ENCODE data around the gene TSHZ1.

The TSHZ1 gene

DNA sequence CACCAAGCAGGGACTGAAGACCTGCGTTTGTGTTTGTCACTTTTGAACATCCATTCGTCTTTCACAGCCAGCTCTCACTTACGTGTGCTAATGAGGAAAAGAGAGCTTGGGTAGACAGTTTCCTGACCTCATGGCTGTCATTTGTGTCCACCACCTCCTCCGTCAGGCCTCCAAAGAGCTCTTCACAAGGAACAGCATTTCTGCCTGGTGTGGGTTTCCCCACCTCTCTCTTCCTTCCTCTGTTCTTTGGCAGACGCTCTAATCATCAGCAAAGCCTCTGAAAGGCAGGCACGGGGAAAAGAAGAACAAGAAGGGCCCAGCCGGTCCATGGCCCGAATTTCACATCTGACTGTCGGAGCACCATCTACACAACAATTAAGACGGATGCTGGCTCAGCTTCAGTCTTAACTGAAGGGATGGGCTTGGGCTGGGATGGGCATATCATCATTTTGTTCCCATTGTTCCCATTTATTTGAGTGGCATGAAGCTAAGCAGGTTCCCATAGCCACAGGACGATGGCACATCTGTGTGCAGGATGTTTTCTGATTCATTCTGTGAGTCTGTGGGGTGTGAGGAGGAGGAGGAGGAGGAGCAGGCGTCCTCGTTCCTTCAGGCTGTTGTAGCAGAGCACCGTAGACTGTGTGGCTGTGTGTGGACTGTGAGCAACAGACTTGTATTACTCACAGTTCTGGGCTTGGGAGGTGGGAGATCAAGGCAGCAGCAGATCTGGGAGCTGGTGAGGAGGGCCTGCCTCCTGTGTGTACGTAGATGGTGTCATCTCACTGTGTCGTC lies 66.4 kb downstream of the TSHZ1 start:
- DNase-seq: no peak

DNA sequence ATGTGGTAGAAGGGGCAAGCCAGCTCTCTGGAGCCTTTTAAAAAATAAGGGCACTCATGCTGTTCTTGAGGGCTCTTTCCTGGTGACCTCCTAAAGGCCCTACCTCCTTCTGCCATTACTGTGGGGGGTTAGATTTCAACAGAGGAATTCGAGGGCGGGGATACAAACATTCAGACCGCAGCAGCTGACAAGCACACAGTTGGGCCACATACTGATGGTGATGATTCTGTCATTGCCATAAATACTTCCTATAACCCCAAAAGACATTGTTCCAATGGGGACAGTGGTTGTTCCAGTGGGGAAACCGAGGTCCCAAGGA lies 67.0 kb downstream of the TSHZ1 start:
- no peak for DNase-seq

DNA sequence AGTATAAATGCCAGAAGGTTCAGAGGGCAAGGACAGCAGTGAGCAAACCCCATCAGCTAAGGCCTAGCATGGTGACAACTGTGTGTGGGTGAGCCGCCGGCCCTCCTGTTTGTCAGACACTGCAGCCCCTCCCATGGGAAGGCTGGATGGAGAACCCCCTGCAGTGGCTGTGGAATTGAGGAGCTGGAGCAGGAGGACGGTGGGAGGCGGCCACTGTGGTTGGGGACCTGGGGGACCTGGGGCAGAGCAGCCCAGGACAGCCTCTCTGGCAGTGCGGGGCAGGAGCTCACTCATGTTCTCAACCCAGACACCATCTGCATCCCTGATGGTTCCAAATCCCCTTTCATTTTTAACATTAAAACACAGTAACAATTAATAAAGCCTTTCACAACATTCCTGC lies 68.8 kb downstream of the TSHZ1 start:
- no peak for DNase-seq

DNA sequence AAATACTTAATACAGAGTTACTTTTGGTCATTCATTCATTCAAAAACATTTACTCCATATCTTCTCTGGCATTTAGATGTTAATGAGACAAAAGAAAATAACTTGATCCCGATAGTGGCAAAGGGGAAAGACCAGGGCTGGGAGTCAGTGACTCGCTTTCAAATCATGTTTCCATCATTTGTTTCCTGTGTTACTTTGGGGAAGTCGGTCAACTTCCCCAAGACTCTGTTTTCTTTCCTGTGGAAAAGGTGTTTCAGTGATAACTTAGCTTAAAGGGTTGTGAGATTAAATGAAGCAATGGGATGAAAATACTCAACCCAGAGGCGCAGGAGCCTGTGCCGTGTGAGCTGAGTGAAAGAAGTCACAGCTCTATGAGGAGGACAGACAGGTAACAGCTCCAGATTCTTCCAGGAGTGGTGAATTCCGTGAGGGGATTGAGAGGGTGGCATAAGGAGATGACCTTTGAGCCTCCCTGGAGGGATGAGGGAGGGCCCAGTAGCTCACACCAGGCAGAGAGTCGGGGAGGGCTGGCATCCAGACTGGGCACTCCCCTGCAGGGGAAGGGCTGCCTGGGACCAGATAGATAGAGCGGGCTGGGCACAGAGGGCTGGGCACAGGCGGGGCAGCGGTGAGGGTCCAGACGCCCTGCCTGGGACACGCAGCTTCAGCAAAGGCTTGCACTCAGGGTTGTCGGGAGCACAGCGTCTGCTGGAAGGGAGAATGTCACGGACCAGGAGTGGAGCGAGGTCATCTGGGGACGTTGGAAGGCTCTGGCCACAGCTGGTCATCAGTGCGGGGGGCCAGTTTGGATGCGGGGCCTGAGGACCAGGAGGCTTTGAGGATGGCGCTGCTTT lies 70.1 kb downstream of the TSHZ1 start:
- DNase-seq: no peak

GRCh38 chr18:75282746-75283145 lies 72.1 kb downstream of the TSHZ1 start:
- no peak for DNase-seq

- no peak for DNase-seq
Measured at GRCh38 chr18:75283731-75284130, 73.1 kb downstream of the TSHZ1 start.

- no peak for DNase-seq
Measured at GRCh38 chr18:75284566-75284965, 74.0 kb downstream of the TSHZ1 start.

GRCh38 chr18:75285876-75286275 lies 75.3 kb downstream of the TSHZ1 start:
- DNase-seq: no peak

- no peak for DNase-seq
Measured at GRCh38 chr18:75287006-75287405, 76.4 kb downstream of the TSHZ1 start.

GRCh38 chr18:75287700-75288099 lies 77.1 kb downstream of the TSHZ1 start:
- no peak for DNase-seq

DNA sequence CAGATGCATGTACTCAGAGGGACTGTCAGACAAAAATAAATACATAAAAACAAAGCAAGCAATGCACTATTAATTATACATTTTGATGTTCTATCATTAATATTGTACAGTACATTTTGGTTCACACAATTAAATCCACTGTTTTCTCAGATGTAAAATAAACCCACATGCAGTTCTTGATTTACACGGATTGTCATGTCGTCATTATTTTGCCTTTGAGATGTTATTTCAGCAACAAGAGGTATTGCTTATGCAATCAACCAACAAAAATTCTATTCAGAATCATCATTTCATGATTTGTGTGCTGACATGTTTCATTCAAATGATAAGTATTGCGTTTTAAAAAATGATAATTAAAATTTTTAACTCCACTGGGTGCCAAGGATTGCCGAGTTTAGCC lies 79.2 kb downstream of the TSHZ1 start:
- no peak for DNase-seq

GRCh38 chr18:75290737-75291358 lies 80.3 kb downstream of the TSHZ1 start:
- DNase-seq: no peak

GRCh38 chr18:75291460-75291859 lies 80.9 kb downstream of the TSHZ1 start:
- no peak for DNase-seq

GRCh38 chr18:75293591-75293990 lies 83.0 kb downstream of the TSHZ1 start:
- DNase-seq: no peak

GRCh38 chr18:75297731-75298130 lies 87.1 kb downstream of the TSHZ1 start:
- DNase-seq: no peak

- no peak for DNase-seq
Measured at GRCh38 chr18:75304678-75305557, 94.3 kb downstream of the TSHZ1 start.

DNA sequence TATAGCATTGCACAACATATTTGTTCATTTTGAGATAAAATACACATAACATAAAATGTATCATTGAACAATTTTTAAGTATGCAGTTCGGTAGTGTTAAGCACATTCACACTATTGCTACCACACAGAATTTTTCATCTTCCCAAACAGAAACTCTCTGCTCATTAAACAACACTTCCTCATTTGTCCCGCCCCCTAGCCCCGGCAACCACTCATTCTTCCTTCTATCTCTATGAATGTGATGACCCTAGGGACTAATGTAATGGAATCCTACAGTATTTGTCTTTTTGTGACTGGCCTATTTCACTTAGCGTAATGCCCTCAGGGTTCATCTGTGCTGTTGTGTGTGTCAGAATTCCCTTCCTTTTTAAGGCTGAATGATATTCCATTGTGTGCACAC lies 95.4 kb downstream of the TSHZ1 start:
- DNase-seq: no peak

- DNase-seq: no peak
Measured at GRCh38 chr18:75307530-75307929, 96.9 kb downstream of the TSHZ1 start.

- DNase-seq: no peak
Measured at GRCh38 chr18:75309564-75309963, 99.0 kb downstream of the TSHZ1 start.

GRCh38 chr18:75314117-75314516 lies 103.5 kb downstream of the TSHZ1 start:
- no peak for DNase-seq

DNA sequence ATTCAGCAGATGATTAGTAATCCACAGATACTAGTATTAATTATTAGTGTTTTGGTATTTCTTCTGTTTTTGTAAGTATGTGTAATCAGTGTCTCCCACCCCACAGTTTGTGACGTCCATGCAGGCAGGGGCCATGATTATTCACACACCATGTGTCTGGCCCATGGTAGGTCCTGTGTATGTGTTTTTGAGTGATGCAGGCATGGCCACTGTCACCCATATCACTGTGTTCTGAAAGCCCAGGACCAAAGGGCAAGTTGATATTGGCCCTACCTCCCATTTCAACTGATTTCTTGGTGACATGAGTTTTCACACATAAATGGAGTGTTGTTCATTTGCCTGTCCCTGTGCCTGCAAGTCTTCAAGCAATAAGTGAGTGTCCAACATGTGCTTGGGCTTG lies 104.0 kb downstream of the TSHZ1 start:
- DNase-seq: no peak

- DNase-seq: no peak
Measured at GRCh38 chr18:75316223-75316622, 105.6 kb downstream of the TSHZ1 start.

DNA sequence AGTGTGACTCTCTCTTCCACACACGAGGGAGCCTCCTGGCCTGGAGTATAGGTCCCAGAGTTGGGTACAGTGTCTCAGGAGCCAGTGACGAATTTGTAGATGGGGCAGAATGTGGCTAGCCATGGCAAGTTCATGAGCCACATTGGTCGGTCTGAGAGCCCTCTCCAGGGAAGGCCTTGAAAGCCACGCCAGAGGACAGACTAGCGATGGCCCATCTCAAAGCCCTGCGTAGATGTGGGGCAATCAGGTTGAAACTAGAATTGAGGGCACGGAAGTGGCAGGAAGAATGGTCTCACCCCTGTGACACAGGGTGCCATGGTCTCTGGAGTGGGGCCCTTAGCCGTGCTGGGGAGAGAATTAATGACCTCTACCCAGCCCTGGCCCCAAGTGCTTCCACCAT lies 106.2 kb downstream of the TSHZ1 start:
- DNase-seq: no peak
